ENCODE results near the gene SPPL2B.
"Not testable (repeated sequence)": the region's sequence is repeated elsewhere in the genome, so short reads cannot be mapped to it uniquely, and the experiment has no call there.

DNA sequence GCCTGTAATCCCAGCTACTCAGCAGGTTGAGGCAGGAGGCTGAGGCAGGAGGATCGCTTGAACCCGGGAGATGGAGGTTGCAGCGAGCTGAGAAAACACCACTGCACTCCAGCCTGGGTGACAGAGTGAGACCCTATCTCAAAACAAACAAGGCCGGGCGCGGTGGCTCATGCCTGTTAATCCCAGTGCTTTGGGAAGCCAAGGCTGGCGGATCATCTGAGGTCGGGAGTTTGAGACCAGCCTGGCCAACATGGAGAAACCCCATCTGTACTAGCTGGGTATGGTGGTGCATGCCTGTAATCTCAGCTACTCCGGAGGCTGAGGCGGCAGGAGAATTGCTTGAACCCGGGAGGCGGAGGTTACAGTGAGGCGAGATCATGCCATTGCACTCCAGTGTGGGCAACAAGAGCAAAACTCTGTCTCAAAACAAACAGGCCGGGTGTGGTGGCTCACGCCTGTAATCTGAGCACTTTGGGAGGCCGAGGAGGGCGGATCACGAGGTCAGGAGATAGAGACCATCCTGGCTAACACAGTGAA is 66.9 kb downstream of the SPPL2B start:
- not testable (repeated sequence) for TF ChIP-seq POLR2A, EP300, POLR2AphosphoS5 (IDR thresholded peaks at IDR 0.05)
- TF ChIP-seq, protein P1, sequence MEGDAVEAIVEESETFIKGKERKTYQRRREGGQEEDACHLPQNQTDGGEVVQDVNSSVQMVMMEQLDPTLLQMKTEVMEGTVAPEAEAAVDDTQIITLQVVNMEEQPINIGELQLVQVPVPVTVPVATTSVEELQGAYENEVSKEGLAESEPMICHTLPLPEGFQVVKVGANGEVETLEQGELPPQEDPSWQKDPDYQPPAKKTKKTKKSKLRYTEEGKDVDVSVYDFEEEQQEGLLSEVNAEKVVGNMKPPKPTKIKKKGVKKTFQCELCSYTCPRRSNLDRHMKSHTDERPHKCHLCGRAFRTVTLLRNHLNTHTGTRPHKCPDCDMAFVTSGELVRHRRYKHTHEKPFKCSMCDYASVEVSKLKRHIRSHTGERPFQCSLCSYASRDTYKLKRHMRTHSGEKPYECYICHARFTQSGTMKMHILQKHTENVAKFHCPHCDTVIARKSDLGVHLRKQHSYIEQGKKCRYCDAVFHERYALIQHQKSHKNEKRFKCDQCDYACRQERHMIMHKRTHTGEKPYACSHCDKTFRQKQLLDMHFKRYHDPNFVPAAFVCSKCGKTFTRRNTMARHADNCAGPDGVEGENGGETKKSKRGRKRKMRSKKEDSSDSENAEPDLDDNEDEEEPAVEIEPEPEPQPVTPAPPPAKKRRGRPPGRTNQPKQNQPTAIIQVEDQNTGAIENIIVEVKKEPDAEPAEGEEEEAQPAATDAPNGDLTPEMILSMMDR (IDR thresholded peaks at IDR 0.05) = not testable (repeated sequence)

Measured in suprapubic skin (tissue), 4 donors.